Stimulated activated CD4-positive, alpha-beta T cell treated with anti-CD3 and anti-CD28 coated beads, Interleukin-1b, Interleukin-23, amount 100 ng/mL, for 4 hours (primary cell): ENCODE data around the gene SP100.
A peak's percentile ranks its signal among the peaks of the same experiment; 100 is the strongest.
"Not testable (repeated sequence)": the region's sequence is repeated elsewhere in the genome, so short reads cannot be mapped to it uniquely, and the experiment has no call there.

ENCODE experiments used
- DNase-seq, 2 donors: peaks; one replicate each; pipeline ENCODE4 v3.0.0-alpha.2; 2020; ENCODE audit warnings: low read depth in 2 of 2

Gene SP100

DNA sequence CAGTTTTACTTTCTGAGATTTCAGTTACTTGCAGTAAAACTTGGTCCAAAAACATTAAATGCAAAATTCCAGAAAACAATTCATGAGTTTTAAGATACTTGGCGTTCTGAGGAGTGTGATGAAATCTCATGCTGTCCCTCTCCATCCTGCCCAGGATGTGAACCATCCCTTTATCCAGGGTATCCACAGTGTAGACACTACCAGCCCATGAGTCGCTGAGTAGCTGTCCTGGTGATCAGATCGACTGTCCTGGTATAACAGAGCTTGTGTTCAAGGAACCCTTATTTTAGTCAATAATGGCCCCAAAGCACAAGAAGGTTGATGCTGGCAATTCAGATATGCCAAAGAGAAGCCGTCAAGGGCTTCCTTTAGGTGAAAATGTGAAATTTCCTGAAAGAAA is 3.2 kb downstream of the SP100 start:
- no peak for DNase-seq

DNA sequence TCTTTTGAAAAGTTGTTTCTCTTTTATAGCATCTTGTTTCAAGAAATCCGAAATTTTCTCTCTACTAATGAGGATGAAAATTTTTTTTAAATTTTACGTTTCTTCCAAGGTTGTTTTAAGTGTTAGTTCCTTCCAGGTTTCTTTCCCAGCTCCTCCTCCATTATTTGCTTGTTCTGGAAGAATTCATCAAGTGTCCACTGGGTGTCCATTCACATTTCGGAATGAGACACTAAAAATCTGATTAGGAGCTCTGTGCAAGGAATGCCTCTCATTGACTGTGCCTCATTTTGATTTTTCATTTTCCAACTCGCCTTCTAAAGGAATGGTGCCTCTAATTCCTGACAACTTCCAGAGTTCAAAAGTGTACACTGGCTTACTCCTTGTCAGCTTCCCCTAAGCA is 6.1 kb downstream of the SP100 start:
- DNase-seq = no peak

DNA sequence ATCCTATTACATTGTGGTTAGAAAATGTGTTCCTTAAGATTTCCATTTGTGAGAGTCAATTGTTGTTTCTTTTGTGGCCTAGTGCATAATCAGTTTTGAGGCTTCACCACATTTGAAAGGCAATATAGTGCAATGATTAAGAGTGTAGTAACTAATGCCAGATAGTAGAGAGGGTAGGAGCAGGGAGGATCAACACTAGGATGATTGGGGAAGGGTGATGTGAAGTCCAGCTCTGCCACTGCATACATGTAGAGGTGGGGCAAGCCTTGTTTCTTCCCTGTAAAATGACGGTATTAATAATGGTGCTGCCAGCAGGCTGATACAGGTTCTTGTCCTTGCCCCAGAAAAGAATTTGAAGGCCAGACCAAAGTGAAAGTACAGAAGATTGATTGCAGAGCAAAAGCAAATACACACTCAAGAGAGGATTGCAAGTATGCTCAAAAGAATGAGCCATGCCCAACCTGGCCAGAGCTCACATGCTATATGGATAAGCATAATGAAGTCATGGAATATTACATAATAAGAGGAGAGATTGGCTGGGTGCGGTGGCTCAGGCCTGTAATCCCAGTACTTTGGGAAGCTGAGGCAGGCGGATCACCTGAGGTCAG is 8.0 kb downstream of the SP100 start:
- no peak for DNase-seq

DNA sequence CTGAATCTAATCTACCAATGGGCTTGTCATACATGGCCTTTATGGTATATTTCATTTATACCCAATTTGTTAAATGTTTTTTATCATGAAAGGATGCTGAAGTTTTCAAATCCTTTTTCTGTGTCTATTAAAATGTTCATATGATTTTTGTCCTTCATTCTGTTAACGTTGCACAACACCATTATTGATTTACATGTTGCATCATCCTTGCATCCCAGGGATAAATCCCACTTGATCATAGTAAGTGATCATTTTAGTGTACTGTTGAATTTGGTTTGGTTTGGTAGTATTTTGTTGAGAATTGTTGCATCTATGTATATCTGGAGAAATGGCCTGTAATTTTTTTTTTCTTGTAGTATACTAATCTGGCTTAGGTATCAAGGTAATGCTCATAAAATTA is 9.4 kb downstream of the SP100 start:
- no peak for DNase-seq

DNA sequence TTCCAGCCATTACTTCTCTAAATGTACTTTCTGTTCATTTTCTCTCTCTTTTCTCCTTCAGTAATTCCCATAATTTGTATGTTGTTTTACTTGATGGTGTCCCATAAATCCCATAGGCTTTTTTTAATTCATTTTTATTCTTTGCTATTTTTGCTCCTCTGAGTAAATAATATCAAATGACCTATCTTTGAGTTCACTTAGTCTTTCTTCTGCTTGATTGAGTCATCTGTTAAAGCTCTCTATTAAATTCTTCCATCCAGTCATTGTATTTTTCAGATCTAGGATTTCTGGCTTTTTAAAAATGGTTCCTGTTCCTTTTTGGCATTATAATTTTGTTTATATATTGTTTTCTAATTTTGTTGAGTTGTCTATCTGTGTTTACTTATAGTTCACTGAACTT is 13.5 kb downstream of the SP100 start:
- no peak for DNase-seq

DNA sequence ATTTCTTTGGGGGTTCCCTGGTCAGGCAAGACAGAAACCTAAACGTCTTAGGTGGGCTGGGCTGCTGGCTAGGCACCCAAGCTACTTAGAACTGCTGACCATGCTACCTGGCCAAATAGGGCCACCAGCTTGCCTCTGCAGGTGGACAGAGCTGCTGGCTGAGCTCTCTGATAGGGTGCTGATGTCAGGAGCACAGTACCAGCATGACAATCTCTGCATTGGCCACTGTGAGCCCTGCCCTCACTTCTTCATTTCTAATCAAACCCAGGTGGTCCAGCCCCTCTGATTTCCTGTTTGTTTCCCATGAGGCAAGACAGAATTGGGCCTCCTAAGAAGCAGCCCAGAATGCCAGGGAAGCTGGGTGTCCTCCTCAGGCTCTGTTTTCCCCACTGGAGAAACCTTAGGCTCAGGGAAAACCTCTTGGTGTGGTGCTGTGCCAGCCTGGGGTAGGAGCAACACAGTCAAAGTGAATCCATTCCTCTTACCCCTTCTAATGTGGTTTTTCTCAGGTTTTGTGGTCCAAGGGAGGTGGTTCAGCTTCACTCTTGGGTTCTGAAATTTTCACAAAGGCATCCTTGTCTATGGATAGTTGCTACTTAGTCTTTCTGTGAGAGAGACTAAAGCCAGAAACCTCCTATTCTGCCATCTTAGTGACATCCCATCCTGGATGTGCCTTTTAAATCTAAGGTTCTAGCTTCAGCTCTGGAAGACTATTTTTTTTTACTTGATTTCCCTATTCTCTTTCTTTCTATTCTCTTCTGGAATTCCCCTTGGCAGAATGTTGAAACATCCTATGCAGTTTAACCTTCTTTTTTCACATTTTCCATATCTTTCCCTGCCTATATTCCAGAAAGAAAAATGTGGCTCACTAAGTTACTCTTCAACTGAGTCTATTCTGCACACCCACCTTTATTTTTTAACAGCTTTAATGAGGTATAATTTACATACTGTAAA is 15.2 kb downstream of the SP100 start:
- no peak for DNase-seq

DNA sequence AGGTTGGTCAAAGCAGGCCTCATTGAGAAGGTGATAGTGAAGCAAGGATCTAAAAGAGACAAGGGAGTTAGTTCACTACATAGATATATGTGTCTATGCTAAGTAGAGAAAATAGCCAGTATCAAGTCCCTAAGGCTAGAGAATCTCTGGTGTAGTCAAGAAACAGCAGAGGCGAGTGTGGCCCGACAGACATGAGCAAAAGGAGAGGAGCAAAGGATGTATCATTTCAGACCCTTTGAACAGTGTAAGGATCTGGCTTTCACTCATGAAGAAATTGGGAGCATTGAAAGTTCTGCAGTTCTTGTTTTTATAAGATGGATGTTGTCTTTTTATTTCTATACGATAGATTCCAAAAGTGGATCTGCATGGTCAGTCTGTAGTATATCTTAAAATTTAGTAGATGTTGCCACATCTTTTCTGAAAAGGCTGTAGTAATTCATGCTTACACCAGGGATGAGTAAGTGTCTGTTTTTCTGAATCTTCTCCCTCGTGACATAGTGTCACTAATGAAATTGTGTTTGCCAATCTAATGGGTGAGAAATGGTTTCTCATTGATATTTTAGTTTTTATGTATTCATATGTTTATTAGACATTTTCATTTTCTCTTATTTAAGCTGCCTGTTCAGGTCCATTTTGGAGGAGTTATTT is 18.8 kb downstream of the SP100 start:
- DNase-seq = no peak

DNA sequence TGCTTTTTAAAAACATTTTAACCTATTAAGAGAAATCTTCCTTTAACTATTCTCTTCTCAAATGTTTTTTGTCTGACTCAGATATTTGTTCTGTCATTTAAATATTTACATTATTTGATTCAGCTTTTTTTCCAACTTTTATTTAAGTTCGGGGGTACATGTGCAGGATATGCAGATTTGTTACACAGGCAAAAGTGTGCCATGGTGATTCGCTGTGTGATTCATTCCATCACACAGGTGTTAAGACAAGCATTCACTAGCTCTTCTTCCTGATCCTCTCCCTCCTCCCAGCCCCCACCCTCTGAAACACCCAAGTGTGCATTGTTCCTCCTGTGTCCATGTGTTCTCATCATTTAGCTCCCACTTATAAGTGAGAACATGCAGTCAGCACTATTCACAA is 19.4 kb downstream of the SP100 start:
- DNase-seq = no peak

DNA sequence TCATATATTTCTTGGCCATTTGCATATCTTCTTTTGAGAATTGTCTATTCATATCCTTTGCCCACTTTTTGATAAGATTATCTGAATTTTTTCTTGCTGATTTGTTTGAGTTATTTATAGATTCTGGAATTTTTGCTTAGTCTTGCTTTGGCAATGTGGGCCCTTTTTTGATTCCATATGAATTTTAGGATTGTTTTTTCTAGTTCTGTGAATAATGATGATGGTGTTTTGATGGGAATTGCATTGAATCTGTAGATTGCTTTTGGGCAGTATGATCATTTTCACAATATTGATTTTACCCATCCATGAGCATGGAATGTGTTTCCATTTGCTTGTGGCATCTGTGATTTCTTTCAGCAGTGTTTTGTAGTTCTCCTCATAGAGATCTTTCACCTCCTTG is 23.1 kb downstream of the SP100 start:
- not testable (repeated sequence) for DNase-seq

DNA sequence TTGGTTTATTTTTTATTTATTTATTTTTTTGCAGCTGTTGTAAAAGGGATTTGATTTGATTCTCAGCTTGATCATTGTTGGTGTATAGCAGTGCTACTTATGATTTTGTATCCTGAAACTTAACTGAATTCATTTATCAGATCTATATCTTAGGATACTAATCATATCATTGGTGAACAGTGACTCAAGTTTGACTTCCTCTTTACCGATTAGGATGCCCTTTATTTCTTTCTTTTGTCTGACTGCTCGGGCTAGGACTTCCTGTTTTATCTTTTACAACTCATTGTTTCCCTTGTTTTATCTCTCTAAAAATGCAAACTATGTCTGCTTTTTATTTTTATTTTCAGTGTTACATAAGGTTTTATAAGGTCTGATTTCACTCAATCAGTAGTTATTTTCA is 23.6 kb downstream of the SP100 start:
- DNase-seq = no peak

DNA sequence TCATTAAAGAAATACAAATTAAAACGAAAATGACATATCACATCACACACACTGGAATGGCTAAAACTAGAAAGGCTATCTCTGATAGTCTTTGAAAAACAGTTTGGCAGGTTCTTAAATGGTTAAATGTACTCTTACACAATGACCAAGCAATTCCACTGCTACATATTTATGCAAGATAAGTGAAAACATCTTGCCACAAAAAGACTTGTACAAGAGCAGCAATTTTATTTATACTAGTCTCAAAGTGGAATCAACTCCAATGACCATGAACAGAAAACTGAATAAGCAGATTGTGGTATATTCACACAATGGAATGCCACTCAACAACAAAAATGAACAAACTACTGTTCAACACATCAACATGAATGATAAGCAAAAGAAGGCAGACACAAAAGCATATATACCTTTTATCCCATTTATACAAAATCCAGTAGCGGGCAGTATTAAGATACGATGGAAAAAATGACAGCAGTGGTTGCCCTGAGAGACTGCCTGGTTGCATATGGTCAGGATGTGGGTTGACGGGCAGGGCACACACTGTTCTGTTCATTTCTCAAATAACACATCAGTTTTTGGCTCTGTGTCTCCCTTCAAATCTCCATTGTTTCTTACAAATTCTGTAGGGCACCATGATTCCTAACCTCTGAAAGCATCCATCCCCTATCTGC is 25.4 kb downstream of the SP100 start:
- DNase-seq = peak in 1 of 2 donors; percentile 20

DNA sequence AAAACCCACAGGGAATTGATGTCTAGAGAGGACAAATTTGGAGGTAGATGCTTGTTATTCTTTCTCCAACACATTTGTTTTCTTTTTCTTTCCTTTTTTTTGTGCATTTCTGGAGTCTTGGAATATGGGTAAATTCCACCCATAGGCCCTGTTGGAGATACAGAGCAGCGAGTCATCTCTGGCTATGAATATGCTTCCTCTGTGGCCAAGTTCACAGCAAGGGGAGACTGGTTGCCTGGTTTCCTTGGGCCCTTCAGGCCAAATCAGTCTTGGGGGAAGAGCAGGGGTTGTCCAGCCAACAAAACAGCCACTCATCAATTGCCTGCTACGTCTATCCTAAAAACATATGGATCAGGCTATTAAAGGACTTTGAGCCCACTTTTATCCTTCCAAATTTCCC is 27.5 kb downstream of the SP100 start:
- DNase-seq = no peak

DNA sequence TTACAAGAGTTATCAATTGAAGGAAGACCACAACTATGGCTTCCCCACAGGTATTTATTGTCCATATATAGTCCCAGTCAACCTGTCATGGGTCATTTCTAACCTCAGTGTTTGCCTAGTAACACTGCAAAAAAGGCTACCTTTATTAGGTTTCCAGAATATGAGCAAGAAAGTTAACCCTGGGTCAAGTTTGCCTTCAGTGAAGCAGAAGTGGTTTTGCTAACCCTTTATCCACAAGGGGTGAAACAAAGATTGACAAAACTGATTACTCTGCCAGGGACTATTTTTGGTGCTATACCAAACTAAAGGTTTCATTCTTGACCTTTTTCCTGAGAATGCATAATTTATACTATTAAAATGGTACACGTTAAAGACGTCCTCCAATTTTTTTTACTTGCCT is 28.8 kb downstream of the SP100 start:
- DNase-seq = no peak

DNA sequence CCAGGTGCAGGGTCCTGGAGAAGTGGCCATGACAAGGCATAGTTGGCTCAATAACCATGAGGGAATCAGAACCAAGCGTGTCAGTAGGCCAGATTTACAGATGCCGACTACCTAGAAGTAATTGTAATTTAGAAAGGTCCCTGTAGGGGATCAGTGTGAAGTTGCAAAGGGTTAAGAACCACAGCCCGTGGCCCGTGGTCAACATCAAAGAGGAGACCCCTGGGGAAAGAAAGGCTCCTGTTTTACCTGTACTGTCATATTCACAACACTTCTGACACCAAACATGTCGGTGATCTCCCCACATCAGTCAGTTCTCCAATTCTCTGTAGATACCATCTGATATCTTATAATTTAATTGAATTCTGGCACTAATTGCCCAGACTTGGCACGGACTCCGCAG is 31.0 kb downstream of the SP100 start:
- no peak for DNase-seq

DNA sequence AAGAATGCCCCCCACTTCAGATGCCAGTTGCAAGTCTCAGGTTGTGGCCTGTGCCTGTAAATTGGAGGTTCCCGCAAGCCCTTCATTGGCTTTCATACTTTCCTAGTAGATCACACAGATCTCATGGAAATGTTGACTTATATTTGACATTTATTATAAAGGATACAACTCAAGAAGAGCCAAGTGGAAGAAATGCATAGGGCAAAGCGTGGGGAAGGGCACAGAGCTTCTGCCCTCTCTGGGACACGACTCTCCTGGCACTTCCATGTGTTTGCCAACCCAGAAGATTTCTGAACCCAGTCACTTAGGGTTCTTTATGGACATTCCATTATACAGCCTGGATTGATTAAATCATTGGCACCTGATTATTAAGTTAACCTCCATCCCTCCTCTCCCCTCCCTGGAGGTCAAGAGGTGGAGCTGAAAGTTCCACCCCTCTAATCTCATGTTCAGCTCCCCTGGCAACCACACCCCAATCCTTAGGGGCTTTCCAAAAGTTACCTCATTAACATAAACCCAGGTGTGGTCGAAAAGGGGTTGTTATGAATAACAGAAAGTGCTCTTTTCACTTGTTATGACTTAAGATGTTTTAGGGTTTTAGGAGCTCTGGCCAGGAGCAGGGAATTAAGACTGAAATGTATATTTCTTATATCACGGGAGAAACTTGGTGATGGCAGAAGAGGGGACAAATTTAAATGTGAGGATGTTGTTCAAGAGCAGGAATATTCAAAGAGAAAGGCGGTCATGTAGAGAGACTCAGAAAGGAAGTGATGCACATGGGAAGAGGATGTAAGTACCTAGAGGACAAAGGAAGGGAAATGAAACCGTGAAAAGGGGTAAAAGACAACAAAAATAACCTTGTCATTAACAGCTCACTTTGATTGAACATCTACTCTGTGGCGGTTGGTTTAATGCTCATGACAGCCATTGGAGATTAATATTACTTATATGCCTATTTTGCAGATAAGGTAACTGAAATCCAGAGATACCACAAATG is 31.8 kb downstream of the SP100 start:
- no peak for DNase-seq

DNA sequence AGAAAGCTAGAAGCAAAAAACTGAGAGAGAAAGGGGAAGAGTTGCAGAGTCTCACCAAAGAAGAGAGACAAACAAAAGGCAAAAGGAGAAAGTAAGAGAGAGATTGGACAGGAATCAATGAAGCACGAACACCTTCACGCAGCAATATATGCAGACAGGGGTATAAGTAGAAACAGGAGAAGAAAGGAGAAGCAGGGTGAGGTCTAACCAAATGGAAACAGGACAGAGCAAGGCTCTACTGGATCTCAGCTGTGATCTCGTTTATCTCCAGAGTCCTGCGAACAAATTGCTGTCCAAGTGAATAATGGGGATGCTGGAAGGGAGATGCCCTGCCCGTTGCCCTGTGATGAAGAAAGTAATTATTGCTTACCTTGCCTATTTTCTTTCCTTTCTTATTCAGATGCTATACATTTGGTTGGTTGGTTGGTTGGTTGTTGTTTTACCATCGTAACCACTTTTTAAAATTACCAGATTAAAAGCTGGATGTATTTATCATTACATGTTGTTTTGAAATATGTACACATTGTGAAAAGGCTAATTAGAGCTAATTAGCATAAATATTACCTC is 34.0 kb downstream of the SP100 start:
- no peak for DNase-seq

DNA sequence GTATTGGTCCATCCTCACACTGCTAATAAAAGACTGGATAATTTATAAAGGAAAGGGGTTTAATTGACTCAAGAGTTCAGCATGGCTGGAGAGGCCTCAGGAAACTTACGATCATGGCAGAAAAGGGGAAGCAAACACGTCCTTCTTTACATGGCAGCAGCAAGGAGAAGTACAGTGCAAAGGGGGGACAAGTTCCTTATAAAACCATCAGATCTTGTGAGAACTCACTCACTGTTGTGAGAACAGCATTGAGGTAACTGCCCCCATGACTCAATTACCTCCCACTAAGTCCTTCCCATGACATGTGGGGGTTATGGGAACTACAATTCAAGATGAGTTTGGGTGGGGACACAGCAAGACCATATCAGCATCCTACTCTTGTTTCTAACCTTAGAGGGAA is 37.0 kb downstream of the SP100 start:
- DNase-seq = no peak

DNA sequence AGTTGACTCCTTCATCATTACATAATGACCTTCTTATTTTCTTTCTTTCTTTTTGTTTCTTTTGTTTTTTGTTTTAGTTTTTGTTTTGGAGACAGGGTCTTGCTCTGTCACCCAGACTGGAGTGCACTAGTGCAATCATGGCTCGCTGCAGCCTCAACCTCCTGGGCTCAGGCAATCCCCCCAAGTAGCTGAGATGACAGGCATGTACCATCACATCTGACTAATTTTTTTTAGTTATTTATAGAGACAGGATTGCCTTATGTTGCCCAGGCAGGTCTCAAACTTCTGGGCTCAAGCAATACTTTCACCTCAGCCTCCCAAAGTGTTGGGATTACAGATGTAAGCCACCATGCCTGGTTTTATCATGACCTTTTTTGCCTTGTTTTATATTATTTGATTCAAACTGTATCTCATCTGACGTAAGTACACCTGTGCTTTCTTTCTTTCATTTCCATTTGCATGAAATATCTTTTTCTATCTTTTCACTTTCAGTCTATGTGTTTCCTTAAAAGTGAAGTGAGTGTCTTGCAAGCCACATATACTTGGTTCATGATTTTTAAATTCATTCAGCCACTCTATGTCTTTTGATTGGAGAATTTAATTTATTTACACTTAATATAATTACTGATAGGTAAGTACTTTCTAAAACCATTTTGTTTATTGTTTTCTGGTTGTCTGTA is 39.1 kb downstream of the SP100 start:
- no peak for DNase-seq

DNA sequence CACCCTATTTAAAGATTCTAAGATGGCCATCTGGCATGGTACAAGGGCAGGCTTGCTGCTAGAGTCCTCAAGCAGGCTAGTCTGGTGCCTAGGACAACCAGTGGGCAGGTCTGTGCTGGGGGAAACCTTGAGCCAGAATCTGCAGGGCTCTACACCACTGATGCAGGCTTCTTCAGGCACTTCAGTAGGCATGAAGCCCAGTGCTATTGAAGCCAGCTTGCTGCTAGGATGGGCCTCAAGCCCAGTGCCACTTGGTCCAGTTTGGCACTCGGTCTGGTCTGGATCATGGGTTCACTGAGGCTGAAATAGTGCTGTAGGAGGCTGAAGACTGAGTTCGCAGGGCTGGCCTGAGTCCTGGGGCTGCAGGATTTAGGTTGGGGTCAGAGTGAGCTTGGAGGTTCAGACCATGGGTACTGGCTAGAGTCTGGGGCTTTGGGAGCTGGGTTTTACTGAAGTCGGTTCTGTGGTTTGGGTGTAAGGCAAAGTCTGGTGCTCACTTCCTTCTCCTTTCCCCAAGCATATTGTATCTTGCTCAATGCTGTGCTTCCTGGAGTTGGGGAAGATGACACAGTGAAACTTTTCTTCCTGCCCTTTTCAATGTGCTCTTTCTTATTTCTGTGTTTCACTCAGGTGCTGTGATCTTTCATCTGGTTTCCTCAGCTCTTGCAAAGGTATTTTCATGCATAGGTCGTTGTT is 41.2 kb downstream of the SP100 start:
- DNase-seq = no peak

DNA sequence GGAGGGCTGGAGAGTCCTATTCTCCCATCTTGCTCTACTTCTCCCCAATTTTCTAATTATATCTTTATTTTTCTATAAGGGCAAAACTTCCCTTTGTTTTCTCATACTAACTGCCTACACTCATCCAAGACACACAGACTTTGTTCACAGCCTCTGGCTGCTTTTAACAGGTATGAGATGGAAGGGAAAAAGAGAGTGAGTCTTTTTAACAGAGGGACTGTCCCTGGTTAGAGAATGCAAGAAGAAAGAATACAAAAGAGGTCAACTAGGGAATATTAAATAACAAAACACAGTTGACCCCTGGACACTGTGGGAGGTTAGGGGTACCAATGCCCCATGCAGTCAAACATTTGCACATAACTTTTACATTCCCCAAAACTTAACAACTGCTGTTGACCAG is 41.8 kb downstream of the SP100 start:
- no peak for DNase-seq
